HG03159 (cell line): Measurements from ENCODE around the gene CARD10.
"Not testable (repeated sequence)": the region's sequence is repeated elsewhere in the genome, so short reads cannot be mapped to it uniquely, and the experiment has no call there.

ENCODE experiments used
- ATAC-seq: cut with Tn5 transposase; IDR thresholded peaks from one replicate; pipeline ENCODE4 v1.9.1; 2021; ENCODE audit warnings: mild to moderate bottlenecking, moderate library complexity; ENCODE audit not compliant: unreplicated experiment

CARD10 gene

GRCh38 chr22:37470087-37470445 is 49.1 kb downstream of the CARD10 start:
- ATAC-seq, result no peak

- ATAC-seq, result no peak
Measured at GRCh38 chr22:37469416-37470086, 49.7 kb downstream of the CARD10 start.

- not testable (repeated sequence) for ATAC-seq
Measured at GRCh38 chr22:37468201-37468695, 51.0 kb downstream of the CARD10 start.

- ATAC-seq, result no peak
Measured at GRCh38 chr22:37467391-37467955, 51.7 kb downstream of the CARD10 start.

- ATAC-seq, result no peak
Measured at GRCh38 chr22:37464181-37464580, 55.0 kb downstream of the CARD10 start.

- no peak for ATAC-seq
Measured at GRCh38 chr22:37462983-37463382, 56.2 kb downstream of the CARD10 start.

- no peak for ATAC-seq
Measured at GRCh38 chr22:37462436-37462835, 56.8 kb downstream of the CARD10 start.

- ATAC-seq, result no peak
Measured at GRCh38 chr22:37461961-37462360, 57.3 kb downstream of the CARD10 start.

- no peak for ATAC-seq
Measured at GRCh38 chr22:37460684-37461083, 58.5 kb downstream of the CARD10 start.

GRCh38 chr22:37459206-37459605 is 60.0 kb downstream of the CARD10 start:
- ATAC-seq, result no peak

GRCh38 chr22:37457093-37457893 is 61.9 kb downstream of the CARD10 start:
- peak; percentile 53 for ATAC-seq

GRCh38 chr22:37456346-37456745 is 62.9 kb downstream of the CARD10 start:
- ATAC-seq, result no peak

GRCh38 chr22:37455896-37456295 is 63.3 kb downstream of the CARD10 start:
- ATAC-seq, result no peak

- no peak for ATAC-seq
Measured at GRCh38 chr22:37454857-37455686, 64.1 kb downstream of the CARD10 start.

GRCh38 chr22:37453696-37454095 is 65.5 kb downstream of the CARD10 start:
- ATAC-seq, result no peak

GRCh38 chr22:37451218-37451617 is 68.0 kb downstream of the CARD10 start:
- ATAC-seq, result no peak

GRCh38 chr22:37449331-37450001 is 69.7 kb downstream of the CARD10 start:
- no peak for ATAC-seq

- no peak for ATAC-seq
Measured at GRCh38 chr22:37448516-37449127, 70.6 kb downstream of the CARD10 start.

- ATAC-seq, result no peak
Measured at GRCh38 chr22:37445501-37445900, 73.7 kb downstream of the CARD10 start.

GRCh38 chr22:37443977-37444376 is 75.2 kb downstream of the CARD10 start:
- ATAC-seq, result no peak
